ENCODE results near the gene GAB1. TPM values are rescaled to one million over a fixed set of nuclear protein-coding genes. Genes with fewer than 3 reads are reported as not detected.

Gene GAB1
- total and polyA plus RNA-seq, 7 donors: 1.0 to 20.3 (median 10.1) TPM

- H3K36me3 ChIP-seq (ENCODE audit: insufficient read depth in 1 of 2, low read depth in 1 of 2): peaks cover 0 to 40% of the 10 kb centered on the region in 2 donors
- intact Hi-C loops (cut with DNase I): no loop called here
These were observed 136.9 kb downstream of the GAB1 start for GRCh38 chr4:143473334-143474126.

GRCh38 chr4:143477487-143477886 lies 140.8 kb downstream of the GAB1 start:
- WGBS, 3 donors: 86 to 91% (median 90%) methylated on average over 2 of the region's 2 CpGs
- H3K27ac ChIP-seq: no peak overlapping the region
- no peaks in the 10 kb centered on the region for H3K9me3 ChIP-seq
- no peak overlapping the region for H3K4me3 ChIP-seq
- TF ChIP-seq CTCF (IDR thresholded peaks at IDR 0.05): no peak
- ATAC-seq: no peak
- H3K36me3 ChIP-seq (ENCODE audit: insufficient read depth in 1 of 2, low read depth in 1 of 2): peaks cover 0 to 4% of the 10 kb centered on the region in 2 donors
- H3K4me1 ChIP-seq: no peaks in the 10 kb centered on the region
- intact Hi-C loops (cut with DNase I): no loop called here
- no peak for DNase-seq
- no peaks in the 10 kb centered on the region for H3K27me3 ChIP-seq (ENCODE audit: insufficient read depth in 3 of 3, low read length in 2 of 3)

More at GRCh38 chr4:143473334-143474126, 136.9 kb downstream of the GAB1 start:
- H3K27me3 ChIP-seq (ENCODE audit: insufficient read depth in 3 of 3, low read length in 2 of 3): no peaks in the 10 kb centered on the region
- no peak overlapping the region for H3K27ac ChIP-seq
- no peak for TF ChIP-seq CTCF (IDR thresholded peaks at IDR 0.05)
- no peak overlapping the region for H3K4me3 ChIP-seq
- DNase-seq (no peak), ATAC-seq (no peak)
- no peaks in the 10 kb centered on the region for H3K9me3 ChIP-seq
- WGBS, 3 donors: 56 to 75% (median 67%) methylated on average over 1 of the region's 1 CpG
- no peaks in the 10 kb centered on the region for H3K4me1 ChIP-seq

GRCh38 chr4:143481361-143481760 lies 144.7 kb downstream of the GAB1 start:
- no peaks in the 10 kb centered on the region for H3K27me3 ChIP-seq (ENCODE audit: insufficient read depth in 3 of 3, low read length in 2 of 3)
- H3K4me3 ChIP-seq: no peak overlapping the region
- H3K27ac ChIP-seq: no peak overlapping the region
- H3K4me1 ChIP-seq: no peaks in the 10 kb centered on the region
- DNase-seq (no peak), ATAC-seq (no peak)
- 61 to 70% (median 64%) methylated on average over 3 of the region's 3 CpGs for WGBS, 3 donors
- H3K36me3 ChIP-seq (ENCODE audit: insufficient read depth in 1 of 2, low read depth in 1 of 2): no peaks in the 10 kb centered on the region
- intact Hi-C loops (cut with DNase I): loop anchor here (10.0 kb wide), 4 partner anchors 147 to 597 kb away; partner anchors contain the start of gene GAB1 (in 1 of the 2)
- no peaks in the 10 kb centered on the region for H3K9me3 ChIP-seq
- TF ChIP-seq CTCF (IDR thresholded peaks at IDR 0.05): no peak

GRCh38 chr4:143482840-143483239 lies 146.2 kb downstream of the GAB1 start:
- Histone ChIP-seq H3K4me1 (no peaks in the 10 kb centered on the region), H3K4me3 (no peak overlapping the region), H3K27ac (no peak overlapping the region), H3K36me3 (ENCODE audit: insufficient read depth in 1 of 2, low read depth in 1 of 2) (no peaks in the 10 kb centered on the region), H3K27me3 (ENCODE audit: insufficient read depth in 3 of 3, low read length in 2 of 3) (no peaks in the 10 kb centered on the region), H3K9me3 (no peaks in the 10 kb centered on the region)
- TF ChIP-seq CTCF (IDR thresholded peaks at IDR 0.05): peak; percentile 70
- peak in 2 of 4 donors; percentile 39 to 78 for ATAC-seq
- WGBS, 3 donors: 0 to 4% (median 3%) methylated on average over 1 of the region's 1 CpG
- intact Hi-C loops (cut with DNase I): loop anchor here (2.0 to 10.0 kb wide), 5 partner anchors 148 to 598 kb away; partner anchors contain the start of gene GAB1 (in 1 of the 2)
- DNase-seq: no peak

Measured in psoas muscle (tissue), 8 donors.